Activated T-helper 1 cell treated with anti-CD3 and anti-CD28 coated beads, Interleukin-2, amount 50 U/mL, for 16 hours (primary cell): ENCODE data around the gene TOP3B.
A peak's percentile ranks its signal among the peaks of the same experiment; 100 is the strongest.

Source experiments
- DNase-seq, 2 donors: peaks; one replicate each; pipeline ENCODE4 v3.0.0-alpha.2; 2020; ENCODE audit warnings: low read depth in 1 of 2, low spot score in 1 of 2

Gene TOP3B, protein sequence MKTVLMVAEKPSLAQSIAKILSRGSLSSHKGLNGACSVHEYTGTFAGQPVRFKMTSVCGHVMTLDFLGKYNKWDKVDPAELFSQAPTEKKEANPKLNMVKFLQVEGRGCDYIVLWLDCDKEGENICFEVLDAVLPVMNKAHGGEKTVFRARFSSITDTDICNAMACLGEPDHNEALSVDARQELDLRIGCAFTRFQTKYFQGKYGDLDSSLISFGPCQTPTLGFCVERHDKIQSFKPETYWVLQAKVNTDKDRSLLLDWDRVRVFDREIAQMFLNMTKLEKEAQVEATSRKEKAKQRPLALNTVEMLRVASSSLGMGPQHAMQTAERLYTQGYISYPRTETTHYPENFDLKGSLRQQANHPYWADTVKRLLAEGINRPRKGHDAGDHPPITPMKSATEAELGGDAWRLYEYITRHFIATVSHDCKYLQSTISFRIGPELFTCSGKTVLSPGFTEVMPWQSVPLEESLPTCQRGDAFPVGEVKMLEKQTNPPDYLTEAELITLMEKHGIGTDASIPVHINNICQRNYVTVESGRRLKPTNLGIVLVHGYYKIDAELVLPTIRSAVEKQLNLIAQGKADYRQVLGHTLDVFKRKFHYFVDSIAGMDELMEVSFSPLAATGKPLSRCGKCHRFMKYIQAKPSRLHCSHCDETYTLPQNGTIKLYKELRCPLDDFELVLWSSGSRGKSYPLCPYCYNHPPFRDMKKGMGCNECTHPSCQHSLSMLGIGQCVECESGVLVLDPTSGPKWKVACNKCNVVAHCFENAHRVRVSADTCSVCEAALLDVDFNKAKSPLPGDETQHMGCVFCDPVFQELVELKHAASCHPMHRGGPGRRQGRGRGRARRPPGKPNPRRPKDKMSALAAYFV

DNA sequence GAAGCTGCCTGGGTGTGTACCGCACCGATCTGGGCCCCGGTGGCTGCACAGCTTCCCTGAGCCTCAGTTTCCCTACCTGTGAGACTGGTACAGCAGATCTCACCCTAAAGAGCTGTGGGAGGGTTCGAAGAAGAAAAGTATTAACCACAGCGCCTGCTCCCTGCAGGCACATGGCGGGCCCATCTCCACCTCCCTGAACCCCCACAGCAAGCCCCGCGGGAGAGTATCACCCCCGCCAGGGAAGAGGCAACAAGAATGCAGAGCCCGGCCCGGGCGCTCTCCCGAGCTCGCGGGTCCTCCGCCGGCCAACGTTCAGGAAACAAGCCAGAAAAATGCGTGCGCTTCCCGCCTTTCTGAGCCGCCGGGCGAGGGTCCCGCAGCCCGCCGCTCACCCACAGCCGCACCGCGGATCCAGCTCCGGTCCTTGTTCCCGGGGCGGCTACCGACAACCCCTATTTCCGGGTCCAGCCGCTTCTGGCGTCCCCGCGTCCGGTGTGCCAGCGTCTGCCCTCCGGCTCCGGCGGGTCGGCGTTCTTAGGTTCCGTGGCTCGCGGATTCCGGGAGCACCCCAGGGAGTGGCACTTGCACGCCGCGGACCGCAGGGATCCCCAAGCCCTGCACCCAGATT is at the start of gene TOP3B:
Gene TOP3B, minus strand, starts transcription at position 450 of the 628 bp plus-strand sequence. CDS start 7,078 bp downstream, outside the sequence.
- peak; percentile 64 to 70 for DNase-seq

DNA sequence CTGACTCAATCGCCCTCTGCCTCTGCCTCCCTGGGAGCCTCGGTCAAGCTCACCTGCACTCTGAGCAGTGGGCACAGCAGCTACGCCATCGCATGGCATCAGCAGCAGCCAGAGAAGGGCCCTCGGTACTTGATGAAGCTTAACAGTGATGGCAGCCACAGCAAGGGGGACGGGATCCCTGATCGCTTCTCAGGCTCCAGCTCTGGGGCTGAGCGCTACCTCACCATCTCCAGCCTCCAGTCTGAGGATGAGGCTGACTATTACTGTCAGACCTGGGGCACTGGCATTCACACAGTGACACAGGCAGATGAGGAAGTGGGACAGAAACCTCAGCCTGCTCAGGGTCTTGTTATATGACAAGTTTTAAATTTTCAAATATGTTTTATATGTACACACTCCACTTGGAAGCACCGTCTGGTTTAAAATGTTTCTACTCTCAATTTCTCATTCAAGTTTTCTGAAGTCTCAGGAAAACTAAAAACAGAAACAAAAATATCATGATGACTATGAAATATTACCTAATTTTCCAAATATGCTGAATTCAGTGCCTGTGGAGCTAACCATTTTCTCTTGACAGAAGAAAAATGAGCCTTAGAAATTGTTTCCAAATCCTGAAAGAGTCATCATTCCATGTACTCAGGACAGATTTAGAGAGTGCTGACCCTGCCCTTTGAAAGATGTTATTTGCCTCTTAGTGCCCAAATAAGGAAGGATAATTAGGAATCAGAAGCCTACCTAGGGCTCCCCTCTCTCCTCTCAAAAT is 48.8 kb upstream of the TOP3B start:
- no peak for DNase-seq

DNA sequence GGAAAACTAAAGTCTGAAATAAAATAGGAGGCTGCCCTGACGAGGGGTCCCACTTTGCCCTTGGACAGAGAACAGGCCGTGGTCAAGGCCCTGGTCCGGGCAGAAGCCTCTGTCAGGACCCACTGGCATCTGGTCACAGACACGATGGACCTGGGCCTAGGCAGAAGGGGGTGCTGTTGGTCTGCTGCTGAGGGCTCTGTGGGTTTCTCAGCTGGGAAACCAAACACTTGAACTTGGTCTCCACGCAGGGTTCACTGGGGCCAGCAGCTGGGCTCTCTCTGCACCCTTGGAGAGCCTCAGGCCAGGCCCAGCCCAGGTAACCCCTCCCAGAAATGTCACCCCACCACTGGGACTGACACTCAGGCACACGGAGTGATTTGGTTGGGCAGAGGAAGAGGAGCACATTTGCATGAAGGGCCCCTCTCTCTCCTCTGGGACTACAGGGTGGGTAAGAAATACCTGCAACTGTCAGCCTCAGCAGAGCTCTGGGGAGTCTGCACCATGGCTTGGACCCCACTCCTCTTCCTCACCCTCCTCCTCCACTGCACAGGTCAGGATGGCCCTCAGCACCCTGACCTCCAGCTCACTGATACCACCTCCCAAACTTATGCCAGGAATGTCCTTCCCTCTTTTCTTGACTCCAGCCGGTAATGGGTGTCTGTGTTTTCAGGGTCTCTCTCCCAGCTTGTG is 48.1 kb upstream of the TOP3B start:
- no peak for DNase-seq

DNA sequence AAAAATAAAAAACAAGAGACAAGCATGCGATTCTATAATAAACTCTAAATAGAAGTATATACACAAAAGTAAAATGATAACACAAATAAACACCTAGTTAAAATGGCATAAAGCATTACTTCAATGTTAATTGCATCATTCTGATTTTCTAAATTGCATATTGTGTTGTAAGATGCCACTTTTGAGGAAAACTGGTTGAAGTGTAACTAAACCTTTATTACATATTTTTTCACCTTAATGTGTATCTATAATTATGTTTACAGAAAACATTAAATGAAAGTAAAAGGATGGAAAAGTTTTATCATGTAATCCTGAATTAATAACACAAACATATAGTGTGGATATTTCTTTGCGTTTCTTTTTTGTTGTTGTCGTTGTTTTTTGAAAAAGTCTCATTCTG is 45.4 kb upstream of the TOP3B start:
- DNase-seq: no peak

DNA sequence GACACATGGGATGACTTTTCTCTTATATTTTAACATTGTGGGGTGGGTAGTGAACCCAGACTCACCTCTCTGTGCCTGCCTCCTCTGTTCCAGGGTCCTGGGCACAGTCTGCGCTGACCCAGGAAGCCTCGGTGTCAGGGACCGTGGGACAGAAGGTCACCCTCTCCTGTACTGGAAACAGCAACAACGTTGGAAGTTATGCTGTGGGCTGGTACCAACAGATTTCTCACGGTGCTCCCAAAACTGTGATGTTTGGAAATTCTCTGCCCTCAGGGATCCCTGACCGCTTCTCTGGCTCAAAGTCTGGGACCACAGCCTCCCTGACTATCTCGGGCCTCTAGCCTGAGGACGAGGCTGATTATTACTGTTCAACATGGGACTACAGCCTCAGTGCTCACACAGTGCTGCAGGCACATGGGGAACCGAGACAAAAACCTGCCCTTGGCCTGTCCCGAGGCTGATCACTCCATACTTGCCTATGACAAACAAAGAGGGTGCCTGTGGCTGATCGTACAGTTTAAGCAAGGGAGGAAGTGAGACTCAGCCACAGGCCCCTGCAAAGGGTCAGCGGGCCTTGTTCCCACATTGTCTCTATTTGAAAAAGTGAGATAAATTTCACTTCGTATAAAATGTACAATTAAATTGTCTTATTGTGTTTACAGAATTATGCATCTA is 43.7 kb upstream of the TOP3B start:
- DNase-seq: no peak

DNA sequence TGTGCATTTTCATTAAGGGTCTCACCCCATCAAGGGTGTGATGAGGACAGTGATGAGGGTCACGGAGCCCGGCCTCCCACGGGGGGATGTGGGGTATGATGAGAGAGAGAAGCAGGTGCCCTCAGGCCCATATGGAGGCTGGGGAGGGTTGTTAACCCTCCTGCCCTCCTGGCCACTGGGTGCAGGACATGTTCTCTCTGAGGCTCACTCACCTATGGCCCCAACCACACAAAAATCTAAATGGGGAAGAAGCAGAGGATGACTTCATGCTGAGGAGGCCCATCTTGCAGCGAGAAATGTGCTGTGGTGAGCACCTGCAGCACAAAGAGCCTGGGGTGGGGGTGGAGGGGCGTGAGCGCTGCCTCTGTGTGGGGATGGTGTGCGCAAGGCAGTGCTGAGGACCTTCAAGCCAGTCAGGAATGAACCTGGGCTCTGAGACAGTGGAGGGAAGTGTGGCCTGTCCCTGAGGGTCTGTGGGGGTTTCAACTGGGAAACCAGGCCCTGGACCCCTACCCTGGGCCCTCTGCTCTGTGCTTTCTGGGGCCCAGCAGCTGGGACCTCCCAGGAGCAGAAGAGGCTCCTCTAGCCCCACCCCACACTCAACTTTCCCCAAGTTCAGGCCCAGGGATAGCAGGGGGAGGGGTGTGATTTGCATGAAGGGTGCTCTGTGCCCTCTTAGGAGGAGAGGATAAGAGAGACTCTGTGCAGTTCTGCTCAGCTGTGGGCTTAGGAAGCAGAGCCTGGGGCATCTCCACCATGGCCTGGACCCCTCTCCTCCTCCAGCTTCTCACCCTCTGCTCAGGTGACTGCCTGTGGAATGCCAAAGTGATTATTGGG is 43.0 kb upstream of the TOP3B start:
- no peak for DNase-seq

DNA sequence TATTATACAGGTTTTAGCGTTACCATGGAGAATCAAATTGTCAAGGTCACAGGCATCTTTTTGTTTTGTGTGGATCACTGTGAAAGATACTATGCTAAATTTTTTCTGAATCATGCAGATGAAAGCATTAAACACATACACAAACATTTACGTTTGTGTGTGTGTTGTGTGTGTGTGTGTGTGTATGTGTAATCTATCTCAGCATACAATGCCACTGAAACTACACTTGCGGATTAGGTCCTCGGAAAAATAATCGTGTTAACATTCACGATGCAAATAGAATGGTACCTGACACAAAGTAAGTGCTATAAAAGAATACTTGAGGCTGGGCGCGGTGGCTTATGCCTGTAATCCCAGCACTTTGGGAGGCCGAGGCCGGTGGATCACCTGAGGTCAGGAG is 41.9 kb upstream of the TOP3B start:
- no peak for DNase-seq

DNA sequence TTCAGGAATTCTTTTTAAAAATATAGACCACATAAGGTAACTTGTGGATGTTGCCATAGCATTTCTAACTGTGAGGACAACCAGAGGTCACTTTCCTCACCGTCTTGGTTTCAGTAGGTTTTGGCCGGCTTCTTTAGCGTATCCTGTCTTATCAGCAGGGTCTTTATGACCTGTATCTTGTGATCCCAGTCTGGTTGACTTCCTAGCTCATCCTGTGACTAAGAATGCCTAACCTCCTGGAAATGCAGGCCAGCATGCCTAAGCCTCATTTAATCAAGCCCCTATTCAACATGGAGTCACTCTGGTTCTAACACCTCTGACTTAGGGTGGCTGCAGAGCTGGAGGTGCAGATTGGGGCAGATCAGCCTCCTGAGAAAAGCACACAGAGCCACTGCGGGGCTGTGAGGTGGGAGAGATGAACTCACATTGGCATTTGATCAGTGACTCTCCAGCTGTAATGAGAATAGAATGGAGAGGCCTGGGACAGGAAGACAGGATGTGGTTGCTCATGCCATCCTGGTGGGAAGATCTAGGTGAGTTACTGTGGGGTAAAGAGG is 41.1 kb upstream of the TOP3B start:
- DNase-seq: no peak

DNA sequence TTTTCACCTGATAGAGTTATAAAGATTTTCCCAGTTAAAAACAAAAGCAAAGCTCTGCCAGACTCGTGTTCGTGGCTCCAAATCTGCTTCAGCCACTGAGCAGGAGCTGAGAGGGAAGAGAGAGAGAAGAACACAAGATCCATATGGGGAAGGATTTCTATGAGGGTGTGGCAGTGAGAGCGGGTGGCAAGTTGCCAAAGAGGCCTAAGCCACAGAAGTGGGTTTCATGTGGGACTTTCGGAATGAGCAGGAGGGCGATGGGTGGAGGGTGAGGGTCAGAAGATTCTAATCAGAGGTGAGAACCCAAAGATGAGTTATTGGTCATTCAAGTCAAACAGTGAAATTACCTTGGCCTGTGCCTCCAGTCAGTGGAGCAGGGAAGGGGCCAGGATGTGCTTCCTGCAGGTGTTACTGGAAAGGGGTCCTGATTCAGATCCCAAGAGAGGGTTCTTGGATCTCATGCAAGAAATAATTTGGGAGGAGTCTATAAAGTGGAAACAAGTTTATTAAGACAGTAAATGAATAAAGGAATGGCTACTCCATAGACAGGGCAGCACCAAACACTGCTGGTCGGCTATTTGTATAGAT is 40.5 kb upstream of the TOP3B start:
- DNase-seq: no peak

DNA sequence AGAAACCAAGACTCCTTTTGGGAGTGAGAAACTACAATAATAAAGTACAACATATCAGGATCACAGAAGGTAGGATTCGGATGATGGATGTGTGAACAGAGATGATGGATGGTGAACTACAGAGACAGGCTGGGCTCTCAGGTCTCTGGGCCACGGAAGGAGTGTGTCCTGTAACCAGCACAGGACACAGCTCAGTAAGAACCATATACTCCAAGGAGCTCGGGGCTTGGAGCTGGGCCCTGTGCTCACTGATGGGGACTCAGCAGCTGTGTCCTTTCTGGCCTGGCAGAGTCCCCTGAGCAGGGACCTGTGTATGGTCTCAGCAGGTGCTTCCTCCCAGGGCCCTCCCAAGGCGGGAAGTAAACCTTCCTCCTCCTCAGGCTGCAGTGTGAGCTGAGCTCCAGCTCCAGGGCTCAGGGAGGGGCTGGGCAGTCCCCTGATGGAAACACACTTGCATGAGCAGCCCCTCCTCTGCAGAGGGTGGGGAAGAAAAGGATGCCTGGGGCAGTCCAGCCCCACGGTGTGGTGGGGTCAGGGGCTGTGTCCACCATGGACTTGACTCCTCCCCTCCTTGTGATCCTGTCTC is 39.8 kb upstream of the TOP3B start:
- no peak for DNase-seq

DNA sequence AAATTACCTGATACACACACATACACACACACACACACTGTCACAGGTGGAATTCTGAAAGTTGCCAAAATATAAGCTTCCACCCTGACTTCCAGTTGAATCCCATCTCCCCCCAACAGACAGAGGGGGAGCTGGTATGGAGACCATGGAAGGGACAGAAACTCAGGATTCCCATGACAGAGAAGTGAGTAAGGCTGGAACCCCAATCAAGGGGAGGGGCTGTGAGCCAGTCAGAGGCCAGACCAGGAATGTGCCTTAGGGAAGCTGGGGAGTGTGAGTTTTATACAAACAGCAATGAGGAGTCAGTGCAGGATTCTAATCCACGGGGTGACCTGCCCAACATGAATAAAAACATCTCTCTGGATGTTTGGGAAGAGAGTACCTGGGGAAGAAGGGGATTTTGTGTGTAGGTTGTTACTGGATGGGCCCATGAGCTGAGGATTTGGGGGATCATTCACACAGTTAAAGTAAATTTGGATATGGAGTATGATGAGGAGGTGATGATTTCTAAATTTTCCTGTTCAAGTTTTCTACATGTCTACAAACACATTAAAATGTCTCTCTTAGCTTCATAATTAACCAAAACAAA is 38.7 kb upstream of the TOP3B start:
- DNase-seq: no peak

DNA sequence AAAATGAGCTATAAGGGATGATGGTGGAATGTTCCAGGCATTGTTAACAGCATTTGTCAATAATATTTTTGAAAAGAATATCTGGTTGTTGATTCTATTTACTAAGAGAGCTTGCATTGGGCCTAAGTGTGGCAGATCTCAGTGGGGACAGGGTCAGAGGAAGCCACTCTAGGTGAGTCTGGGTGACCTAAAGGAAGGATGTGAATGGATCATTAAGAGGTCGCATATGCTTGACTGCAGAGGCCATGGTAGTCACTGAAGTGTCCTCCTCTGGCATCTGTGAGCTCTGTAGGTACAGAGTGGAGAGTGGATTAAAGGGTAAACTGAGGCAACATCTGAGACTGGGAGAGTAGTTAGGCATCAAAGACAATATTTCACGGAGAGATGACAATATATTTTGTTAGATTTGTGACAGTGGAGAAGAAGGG is 37.9 kb upstream of the TOP3B start:
- DNase-seq: no peak

DNA sequence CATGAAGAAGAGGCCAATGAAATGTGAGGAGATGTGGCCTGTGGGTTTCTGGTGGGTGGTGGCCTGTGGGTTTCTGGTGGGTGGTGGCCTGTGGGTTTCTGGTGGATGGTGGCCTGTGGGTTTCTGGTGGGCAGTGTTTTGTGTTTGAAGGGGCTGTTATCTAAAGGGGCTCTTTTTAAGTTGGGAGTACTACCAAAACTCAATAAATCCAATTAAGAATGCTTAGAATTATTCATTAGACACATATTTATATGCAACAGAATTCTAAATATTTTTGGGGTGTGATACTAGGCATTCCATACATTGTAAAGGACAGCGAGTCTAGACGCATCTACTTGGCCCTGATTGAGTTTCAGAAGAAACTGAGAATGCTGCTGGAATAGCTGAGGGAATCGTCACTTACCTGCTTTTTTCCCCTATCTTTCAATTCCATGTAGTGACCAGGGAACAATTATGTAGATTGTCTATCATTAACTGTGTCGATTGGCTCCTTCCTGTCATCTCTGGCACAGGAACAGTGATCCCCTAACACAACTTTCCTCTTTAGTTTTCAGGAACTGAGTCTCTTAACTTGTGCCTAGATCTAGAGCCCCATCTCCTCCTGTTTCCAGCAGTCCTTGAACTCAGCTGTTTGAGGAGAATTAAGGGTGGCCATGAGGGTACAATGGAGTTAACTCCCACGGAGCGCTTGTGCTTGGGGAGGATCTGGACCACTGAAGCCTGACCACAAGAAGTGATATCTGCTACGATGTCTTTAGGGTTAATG is 37.3 kb upstream of the TOP3B start:
- DNase-seq: no peak

DNA sequence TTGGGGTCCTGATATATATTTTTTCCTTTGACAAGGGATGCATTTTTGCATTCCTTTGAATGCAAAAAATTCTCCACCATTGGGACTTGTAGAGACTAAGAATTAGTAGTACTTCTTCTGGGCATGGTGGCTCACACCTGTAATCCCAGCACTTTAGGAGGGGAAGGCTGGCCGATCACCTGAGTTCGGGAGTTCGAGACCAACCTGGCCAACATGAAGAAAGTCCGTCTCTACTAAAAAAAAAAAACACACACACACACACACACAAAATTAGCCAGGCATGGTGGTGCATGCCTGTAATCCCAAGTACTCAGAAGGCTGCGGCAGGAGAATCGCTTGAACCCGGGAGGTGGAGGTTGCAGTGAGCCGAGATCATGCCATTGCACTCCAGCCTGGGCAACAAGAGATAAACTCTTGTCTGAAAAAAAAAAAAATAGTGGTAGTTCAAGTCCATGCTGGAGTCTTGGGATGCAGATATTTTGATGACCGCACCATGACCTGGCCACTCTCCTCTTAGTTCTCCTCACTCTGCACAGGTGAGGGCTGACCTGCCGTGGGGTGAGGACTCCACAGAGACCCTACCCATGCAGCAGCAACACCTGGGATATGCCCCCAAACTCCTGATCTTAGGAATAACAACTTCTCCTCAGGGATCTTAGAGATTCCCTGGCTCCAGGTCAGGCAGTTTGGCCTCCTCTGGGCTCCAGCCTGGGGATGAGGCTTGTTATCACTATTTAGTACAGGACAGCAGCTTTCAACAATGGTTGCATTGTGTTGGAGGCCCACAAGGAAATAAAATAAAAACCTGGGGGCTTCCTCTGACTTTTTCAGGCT is 36.5 kb upstream of the TOP3B start:
- DNase-seq: no peak

DNA sequence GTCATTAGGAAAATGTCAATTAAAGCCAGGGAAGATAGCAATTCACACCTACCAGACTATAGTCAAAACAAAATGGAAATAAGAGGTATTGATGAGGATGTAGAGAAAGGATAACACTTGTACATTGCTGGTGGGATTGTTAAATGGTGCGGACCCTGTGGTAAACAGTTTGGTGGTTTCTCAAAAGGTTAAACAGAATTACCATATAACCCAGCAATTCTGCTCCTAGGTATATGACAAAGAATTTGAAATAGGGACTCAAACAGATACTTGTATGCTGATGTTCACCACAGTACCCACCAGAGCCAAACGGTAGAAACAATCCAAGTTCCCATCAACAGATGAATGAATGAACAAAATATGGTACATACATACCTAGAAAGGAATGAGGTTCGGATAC is 33.0 kb upstream of the TOP3B start:
- DNase-seq: no peak

DNA sequence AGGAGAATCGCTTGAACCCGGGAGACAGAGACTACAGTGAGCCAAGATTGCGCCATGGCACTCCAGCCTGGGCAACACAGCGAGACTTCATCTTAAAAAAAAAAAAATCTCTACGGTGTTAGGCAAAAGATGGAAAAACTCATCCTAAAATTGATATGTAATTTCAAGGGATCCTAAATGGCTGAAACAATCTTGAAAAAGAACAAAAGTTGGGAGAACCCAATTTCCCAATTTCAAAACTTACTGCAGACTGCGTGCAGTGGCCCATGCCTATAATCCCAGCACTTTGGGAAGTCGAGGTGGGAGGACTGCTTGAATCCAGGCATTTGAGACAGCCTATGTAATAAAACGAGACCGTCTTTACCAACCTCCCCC is 31.7 kb upstream of the TOP3B start:
- no peak for DNase-seq
